H9 (cell line): ENCODE results near the gene MBD3L2B. TPM values are rescaled to one million over a fixed set of nuclear protein-coding genes. Genes with fewer than 3 reads are reported as not detected.

Experiments
- DNase-seq: peaks from one replicate; pipeline ENCODE4 v3.0.0-alpha.2; 2017
- H2AFZ ChIP-seq: one replicate; pipeline ENCODE4 v1.6.1; 2013; ENCODE audit warnings: mild to moderate bottlenecking, low read length, control low read depth, moderate library complexity
- H2AK5ac ChIP-seq: 2 replicates; pipeline ENCODE4 v1.6.1; 2013; ENCODE audit warnings: low read length, control low read depth, mixed read lengths; ENCODE audit not compliant: insufficient read length
- H2BK120ac ChIP-seq: one replicate; pipeline ENCODE4 v1.6.1; 2013; ENCODE audit warnings: low read depth, mild to moderate bottlenecking, low read length, control low read depth, inconsistent platforms; ENCODE audit not compliant: poor library complexity, severe bottlenecking
- H2BK12ac ChIP-seq: 2 replicates; pipeline ENCODE4 v1.6.1; 2013; ENCODE audit warnings: low read length, control low read depth, mixed read lengths, low read depth; ENCODE audit not compliant: insufficient read length
- H2BK15ac ChIP-seq: 2 replicates; pipeline ENCODE4 v1.6.1; 2013; ENCODE audit warnings: low read depth, low read length, control low read depth
- H2BK20ac ChIP-seq: one replicate; pipeline ENCODE4 v1.6.1; 2013; ENCODE audit warnings: low read depth, mild to moderate bottlenecking, low read length, control low read depth, inconsistent platforms; ENCODE audit not compliant: poor library complexity, severe bottlenecking
- H2BK5ac ChIP-seq: 2 replicates; pipeline ENCODE4 v1.6.1; 2013; ENCODE audit warnings: low read length, control low read depth, mixed read lengths; ENCODE audit not compliant: insufficient read length
- H3K14ac ChIP-seq: 2 replicates; pipeline ENCODE4 v1.6.1; 2013; ENCODE audit warnings: low read length, control low read depth; ENCODE audit not compliant: insufficient read depth
- H3K18ac ChIP-seq: 2 replicates; pipeline ENCODE4 v1.6.1; 2013; ENCODE audit warnings: low read depth, mild to moderate bottlenecking, mixed read lengths, low read length, control low read depth; ENCODE audit not compliant: insufficient read length
- H3K23ac ChIP-seq: 2 replicates; pipeline ENCODE4 v1.6.1; 2013; ENCODE audit warnings: low read length, control low read depth, mixed read lengths, low read depth; ENCODE audit not compliant: insufficient read length
- H3K23me2 ChIP-seq: 2 replicates; pipeline ENCODE4 v1.6.1; 2013; ENCODE audit warnings: low read depth, mild to moderate bottlenecking, mixed read lengths, low read length, control low read depth; ENCODE audit not compliant: insufficient read length, poor library complexity, severe bottlenecking
- H3K27ac ChIP-seq: 2 replicates; pipeline ENCODE4 v1.5.1; 2013; ENCODE audit warnings: low read length, control low read depth, mixed read lengths, low read depth; ENCODE audit not compliant: insufficient read length
- H3K27me3 ChIP-seq: 2 replicates; pipeline ENCODE4 v1.6.1; 2013; ENCODE audit warnings: low read length, control low read depth, inconsistent platforms; ENCODE audit not compliant: insufficient read depth
- H3K4ac ChIP-seq: 2 replicates; pipeline ENCODE4 v1.6.1; 2013; ENCODE audit warnings: low read depth, mild to moderate bottlenecking, control low read depth, inconsistent platforms, low read length, moderate library complexity
- H3K4me1 ChIP-seq: 2 replicates; pipeline ENCODE4 v1.6.1; 2013; ENCODE audit warnings: low read length, control low read depth, inconsistent platforms; ENCODE audit not compliant: insufficient read depth
- H3K4me2 ChIP-seq: 2 replicates; pipeline ENCODE4 v1.6.1; 2013; ENCODE audit warnings: low read length, control low read depth, mixed read lengths; ENCODE audit not compliant: insufficient read length, insufficient read depth
- H3K56ac ChIP-seq: 2 replicates; pipeline ENCODE4 v1.6.1; 2013; ENCODE audit warnings: low read depth, mild to moderate bottlenecking, mixed read lengths, low read length, control low read depth; ENCODE audit not compliant: insufficient read length
- H3K79me1 ChIP-seq: 2 replicates; pipeline ENCODE4 v1.6.1; 2013; ENCODE audit warnings: low read depth, mild to moderate bottlenecking, moderate library complexity, low read length, control low read depth, inconsistent platforms; ENCODE audit not compliant: insufficient read depth, poor library complexity, severe bottlenecking
- H3K79me2 ChIP-seq: 2 replicates; pipeline ENCODE4 v1.6.1; 2013; ENCODE audit warnings: low read length, control low read depth, inconsistent platforms; ENCODE audit not compliant: insufficient read depth
- H3K9ac ChIP-seq: 2 replicates; pipeline ENCODE4 v1.6.1; 2013; ENCODE audit warnings: low read length, control low read depth, mixed read lengths; ENCODE audit not compliant: insufficient read length; ENCODE audit errors: extremely low read depth
- H3K9me3 ChIP-seq: one replicate; pipeline ENCODE4 v1.6.1; 2013; ENCODE audit warnings: low read depth, low read length, inconsistent platforms; ENCODE audit not compliant: control insufficient read depth
- H3T11ph ChIP-seq: one replicate; pipeline ENCODE4 v1.6.1; 2013; ENCODE audit warnings: mild to moderate bottlenecking, low read length, control low read depth, inconsistent platforms
- H4K20me1 ChIP-seq: one replicate; pipeline ENCODE4 v1.6.1; 2013; ENCODE audit not compliant: control insufficient read depth, insufficient read length, insufficient read depth
- H4K5ac ChIP-seq: 2 replicates; pipeline ENCODE4 v1.6.1; 2013; ENCODE audit warnings: low read depth, mild to moderate bottlenecking, mixed read lengths, low read length, control low read depth; ENCODE audit not compliant: insufficient read length
- H4K8ac ChIP-seq: replicated peaks from 2 replicates; pipeline ENCODE4 v1.6.1; 2013; ENCODE audit warnings: low read length, control low read depth, mixed read lengths, low read depth; ENCODE audit not compliant: insufficient read length
- H4K91ac ChIP-seq: 2 replicates; pipeline ENCODE4 v1.6.1; 2013; ENCODE audit warnings: low read depth, mild to moderate bottlenecking, moderate library complexity, mixed read lengths, low read length, control low read depth; ENCODE audit not compliant: insufficient read length
- H3K27ac Mint-ChIP-seq, 3 experiments: 2 replicates in 2 of 3; 3 replicates in 1 of 3; pipeline ENCODE4 v1.8.0; 2020 to 2021; ENCODE audit warnings: mixed read lengths in 3 of 3, mild to moderate bottlenecking in 1 of 3, moderate library complexity in 1 of 3
- H3K27me3 Mint-ChIP-seq: 2 replicates; pipeline ENCODE4 v1.8.0; 2021; ENCODE audit warnings: low read depth, mild to moderate bottlenecking, moderate library complexity, mixed read lengths
- H3K36me3 Mint-ChIP-seq, 3 experiments: 2 replicates in 2 of 3; 3 replicates in 1 of 3; pipeline ENCODE4 v1.8.0; 2020 to 2021; ENCODE audit warnings: low read depth in 3 of 3, mixed read lengths in 3 of 3; ENCODE audit not compliant: insufficient read depth in 1 of 3
- H3K4me1 Mint-ChIP-seq, 2 experiments: 2 replicates each; pipeline ENCODE4 v1.8.0; 2020; ENCODE audit warnings: mixed read lengths in 2 of 2
- H3K4me3 Mint-ChIP-seq, 2 experiments: 2 replicates in 1 of 2; 3 replicates in 1 of 2; pipeline ENCODE4 v1.8.0; 2020 to 2021; ENCODE audit warnings: mild to moderate bottlenecking in 2 of 2, mixed read lengths in 2 of 2, moderate library complexity in 1 of 2
- H3K9me3 Mint-ChIP-seq, 2 experiments: 2 replicates in 1 of 2; 3 replicates in 1 of 2; pipeline ENCODE4 v1.8.0; 2020; ENCODE audit warnings: mild to moderate bottlenecking in 2 of 2, mixed read lengths in 2 of 2, moderate library complexity in 1 of 2
- CTCF ChIP-seq: fragments of 200-600 bp; sonication (generic); conservative IDR thresholded peaks from 3 replicates; pipeline ENCODE4 v1.8.0; 2021; ENCODE audit warnings: antibody characterized with exemption, mild to moderate bottlenecking
- WGBS: extraction: QIAGEN DNeasy Blood & Tissue Kit; methylation state at CpG from one replicate; pipeline ENCODE4 v1.1.7; 2013; ENCODE audit warnings: missing lambda C conversion rate, low lambda C conversion rate, mixed read lengths; ENCODE audit not compliant: insufficient read length; ENCODE audit errors: extremely low coverage; 5-methylcytosine and 5-hydroxymethylcytosine counted together
- total RNA-seq: library from RNA; stranded (reverse); gene quantifications from 2 replicates; pipeline ENCODE4 v1.2.1, GENCODE V29; 2021

MBD3L2B gene
- total RNA-seq, 1 experiment from 2014 or later = not detected

GRCh38 chr19:7006135-7006704 is 15.0 kb downstream of the MBD3L2B start:
- no peaks in the 10 kb centered on the region for H3K79me1 ChIP-seq
- H4K8ac ChIP-seq = no peak overlapping the region
- no peak overlapping the region for H2AFZ ChIP-seq
- Mint-ChIP-seq H3K4me3 (no peak overlapping the region), H3K4me1 (no peaks in the 10 kb centered on the region), H3K27me3 (peaks cover 2% of the 10 kb centered on the region), H3K36me3 (peaks cover 5 to 10% (median 5%) of the 10 kb centered on the region in 3 experiments; a peak in 5 of 7 replicates), H3K27ac (no peak overlapping the region), H3K9me3 (peaks cover 71 to 82% of the 10 kb centered on the region in 2 experiments)
- peaks cover 24% of the 10 kb centered on the region for H3K9me3 ChIP-seq
- TF ChIP-seq CTCF = no peak
- no peak overlapping the region for H3T11ph ChIP-seq
- no peaks in the 10 kb centered on the region for H3K79me2 ChIP-seq
- no peak overlapping the region for H2BK20ac ChIP-seq
- no peak overlapping the region for H2AK5ac ChIP-seq
- H3K4me1 ChIP-seq = no peaks in the 10 kb centered on the region
- H2BK12ac ChIP-seq = no peak overlapping the region
- no peak overlapping the region for H3K4ac ChIP-seq
- no peak overlapping the region for H4K5ac ChIP-seq
- no peak overlapping the region for H4K91ac ChIP-seq
- no peaks in the 10 kb centered on the region for H4K20me1 ChIP-seq
- H3K4me2 ChIP-seq = no peak overlapping the region
- no peak overlapping the region for H3K23ac ChIP-seq
- H2BK120ac ChIP-seq = no peak overlapping the region
- DNase-seq = no peak
- H3K18ac ChIP-seq = no peak overlapping the region
- H3K56ac ChIP-seq = no peak overlapping the region
- H3K27ac ChIP-seq = no peak overlapping the region
- no peaks in the 10 kb centered on the region for H3K27me3 ChIP-seq
- H3K9ac ChIP-seq = no peak overlapping the region
- H2BK15ac ChIP-seq = no peak overlapping the region
- WGBS = no CpG with 5 or more reads among the region's 11 CpGs
- no peaks in the 10 kb centered on the region for H3K23me2 ChIP-seq
- no peak overlapping the region for H3K14ac ChIP-seq
- no peak overlapping the region for H2BK5ac ChIP-seq
